Measurements from ENCODE around the gene MIPOL1. TPM values are rescaled to one million over a fixed set of nuclear protein-coding genes. Genes with fewer than 3 reads are reported as not detected.

The MIPOL1 gene
- total and polyA plus RNA-seq, 2 experiments from 2014 or later: 5.7 to 5.9 TPM

- no peaks in the 10 kb centered on the region for H3F3A ChIP-seq (ENCODE audit: insufficient read depth)
- H3K36me3 ChIP-seq (ENCODE audit: low read depth): no peaks in the 10 kb centered on the region
- no peaks in the 10 kb centered on the region for H3K79me2 ChIP-seq (ENCODE audit: insufficient read depth)
- H3K27ac ChIP-seq: no peak overlapping the region
- no peaks in the 10 kb centered on the region for H4K20me1 ChIP-seq (ENCODE audit: insufficient read depth)
- H3K9ac ChIP-seq: no peak overlapping the region
- H2AFZ ChIP-seq: no peak overlapping the region
- H3K4me3 ChIP-seq: no peak overlapping the region
- no peaks in the 10 kb centered on the region for H3K27me3 ChIP-seq (replicated peaks; ENCODE audit: insufficient read depth)
- TF ChIP-seq EZH2phosphoT487 (IDR thresholded peaks at IDR 0.05; ENCODE audit: insufficient read depth, low read depth) (no peak), EZH2 (IDR thresholded peaks at IDR 0.05; ENCODE audit: insufficient read depth, poor library complexity, severe bottlenecking) (no peak)
- in situ Hi-C loops (cut with MboI): no loop called here
- H3K4me1 ChIP-seq (ENCODE audit: insufficient read depth): no peaks in the 10 kb centered on the region
- DNase-seq: no peak
- no peak overlapping the region for H3K4me2 ChIP-seq (ENCODE audit: unreplicated experiment)
- H3K9me2 ChIP-seq (ENCODE audit: insufficient read depth): no peaks in the 10 kb centered on the region
- H3K9me3 ChIP-seq (ENCODE audit: low read depth): no peaks in the 10 kb centered on the region
Observed at GRCh38 chr14:37275963-37276362, 78.2 kb downstream of the MIPOL1 start.

- H3K27me3 ChIP-seq (replicated peaks; ENCODE audit: insufficient read depth): no peaks in the 10 kb centered on the region
- no peak overlapping the region for H3K9ac ChIP-seq
- TF ChIP-seq EZH2phosphoT487 (IDR thresholded peaks at IDR 0.05; ENCODE audit: insufficient read depth, low read depth) (no peak), EZH2 (IDR thresholded peaks at IDR 0.05; ENCODE audit: insufficient read depth, poor library complexity, severe bottlenecking) (no peak)
- H3K27ac ChIP-seq: no peak overlapping the region
- H3K9me3 ChIP-seq (ENCODE audit: low read depth): no peaks in the 10 kb centered on the region
- H3F3A ChIP-seq (ENCODE audit: insufficient read depth): no peaks in the 10 kb centered on the region
- no peak overlapping the region for H3K4me3 ChIP-seq
- no peak for DNase-seq
- no peaks in the 10 kb centered on the region for H3K36me3 ChIP-seq (ENCODE audit: low read depth)
- no peaks in the 10 kb centered on the region for H3K4me1 ChIP-seq (ENCODE audit: insufficient read depth)
- no peak overlapping the region for H2AFZ ChIP-seq
- 96 to 97% methylated on average over 5 of the region's 5 CpGs for WGBS, 2 experiments (ENCODE audit: low coverage in 1 of 2, low lambda C conversion rate in 2 of 2, missing lambda C conversion rate in 2 of 2)
- H3K9me2 ChIP-seq (ENCODE audit: insufficient read depth): no peaks in the 10 kb centered on the region
- no peaks in the 10 kb centered on the region for H4K20me1 ChIP-seq (ENCODE audit: insufficient read depth)
- H3K4me2 ChIP-seq (ENCODE audit: unreplicated experiment): no peak overlapping the region
- H3K79me2 ChIP-seq (ENCODE audit: insufficient read depth): no peaks in the 10 kb centered on the region
- in situ Hi-C loops (cut with MboI): no loop called here
Observed at GRCh38 chr14:37278636-37279538, 81.2 kb downstream of the MIPOL1 start.

DNA sequence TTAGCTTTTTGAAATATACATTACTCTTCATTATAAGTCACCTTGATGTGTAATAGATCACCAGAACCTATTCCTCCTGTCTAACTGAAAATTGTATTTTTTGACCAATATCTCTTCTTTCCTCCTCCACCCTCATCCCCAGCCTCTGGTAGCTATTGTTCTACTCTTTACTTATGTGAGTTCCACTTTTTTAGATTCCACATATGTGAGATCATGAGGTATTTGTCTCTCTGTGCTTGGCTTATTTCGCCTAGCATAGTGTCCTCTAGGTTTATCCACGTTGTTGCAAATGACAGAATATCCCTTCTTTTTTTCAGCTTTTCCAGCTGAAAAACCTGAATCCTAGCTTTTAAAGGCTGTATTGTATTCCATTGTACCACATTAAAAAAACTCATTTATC lies 82.1 kb downstream of the MIPOL1 start:
- TF ChIP-seq EZH2 (IDR thresholded peaks at IDR 0.05; ENCODE audit: insufficient read depth, poor library complexity, severe bottlenecking) (no peak), EZH2phosphoT487 (IDR thresholded peaks at IDR 0.05; ENCODE audit: insufficient read depth, low read depth) (no peak)
- no peak overlapping the region for H3K4me3 ChIP-seq
- no peak overlapping the region for H2AFZ ChIP-seq
- H3K36me3 ChIP-seq (ENCODE audit: low read depth): no peaks in the 10 kb centered on the region
- no peak for DNase-seq
- whole genome bisulfite sequencing, 2 experiments (ENCODE audit: low coverage in 1 of 2, low lambda C conversion rate in 2 of 2, missing lambda C conversion rate in 2 of 2): 87 to 97% methylated on average over 2 of the region's 2 CpGs
- H3K9me3 ChIP-seq (ENCODE audit: low read depth): no peaks in the 10 kb centered on the region
- no peaks in the 10 kb centered on the region for H3F3A ChIP-seq (ENCODE audit: insufficient read depth)
- no peak overlapping the region for H3K9ac ChIP-seq
- H3K27ac ChIP-seq: no peak overlapping the region
- no peaks in the 10 kb centered on the region for H3K27me3 ChIP-seq (replicated peaks; ENCODE audit: insufficient read depth)
- in situ Hi-C loops (cut with MboI): no loop called here
- H3K4me2 ChIP-seq (ENCODE audit: unreplicated experiment): no peak overlapping the region
- H4K20me1 ChIP-seq (ENCODE audit: insufficient read depth): no peaks in the 10 kb centered on the region
- no peaks in the 10 kb centered on the region for H3K4me1 ChIP-seq (ENCODE audit: insufficient read depth)
- no peaks in the 10 kb centered on the region for H3K9me2 ChIP-seq (ENCODE audit: insufficient read depth)
- H3K79me2 ChIP-seq (ENCODE audit: insufficient read depth): no peaks in the 10 kb centered on the region

GRCh38 chr14:37284760-37285159 lies 87.0 kb downstream of the MIPOL1 start:
- H3K4me3 ChIP-seq: no peak overlapping the region
- H3K9ac ChIP-seq: no peak overlapping the region
- H3K9me3 ChIP-seq (ENCODE audit: low read depth): no peaks in the 10 kb centered on the region
- H2AFZ ChIP-seq: no peak overlapping the region
- no peaks in the 10 kb centered on the region for H3K79me2 ChIP-seq (ENCODE audit: insufficient read depth)
- no peaks in the 10 kb centered on the region for H3K36me3 ChIP-seq (ENCODE audit: low read depth)
- in situ Hi-C loops (cut with MboI): no loop called here
- H3K27ac ChIP-seq: no peak overlapping the region
- H3K27me3 ChIP-seq (replicated peaks; ENCODE audit: insufficient read depth): no peaks in the 10 kb centered on the region
- no peaks in the 10 kb centered on the region for H3K9me2 ChIP-seq (ENCODE audit: insufficient read depth)
- no peak for TF ChIP-seq EZH2 (IDR thresholded peaks at IDR 0.05; ENCODE audit: insufficient read depth, poor library complexity, severe bottlenecking)
- TF ChIP-seq EZH2phosphoT487 (IDR thresholded peaks at IDR 0.05; ENCODE audit: insufficient read depth, low read depth): no peak
- DNase-seq: no peak
- H3F3A ChIP-seq (ENCODE audit: insufficient read depth): no peaks in the 10 kb centered on the region
- no peaks in the 10 kb centered on the region; the same call in 1 of the 2 replicates for H4K20me1 ChIP-seq (ENCODE audit: insufficient read depth)
- no peaks in the 10 kb centered on the region for H3K4me1 ChIP-seq (ENCODE audit: insufficient read depth)
- H3K4me2 ChIP-seq (ENCODE audit: unreplicated experiment): no peak overlapping the region
